Pons (tissue), 1 donor: ENCODE data around the gene CUL3.

Source experiments
- DNase-seq: peaks from one replicate; pipeline ENCODE4 v3.0.0-alpha.2; 2016; ENCODE audit warnings: low spot score

CUL3 gene

DNA sequence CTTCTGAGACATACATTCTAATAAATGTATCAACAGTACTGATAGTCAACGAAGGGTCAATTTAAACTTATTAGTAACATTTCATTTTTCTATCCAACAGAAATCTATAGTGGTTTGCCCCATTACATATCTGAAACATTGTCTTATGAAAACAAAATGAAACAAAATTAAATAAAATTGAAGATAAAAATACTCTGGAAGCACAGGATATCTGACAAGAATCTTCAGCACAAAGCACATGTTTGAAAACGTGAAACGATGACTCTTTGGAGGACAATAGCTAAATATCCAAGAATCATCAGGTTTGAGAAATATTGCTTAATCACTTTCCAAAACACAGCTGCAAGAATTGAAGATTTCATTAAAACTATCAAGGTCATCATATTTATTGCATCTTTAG lies 112.3 kb downstream of the CUL3 start:
- no peak for DNase-seq

DNA sequence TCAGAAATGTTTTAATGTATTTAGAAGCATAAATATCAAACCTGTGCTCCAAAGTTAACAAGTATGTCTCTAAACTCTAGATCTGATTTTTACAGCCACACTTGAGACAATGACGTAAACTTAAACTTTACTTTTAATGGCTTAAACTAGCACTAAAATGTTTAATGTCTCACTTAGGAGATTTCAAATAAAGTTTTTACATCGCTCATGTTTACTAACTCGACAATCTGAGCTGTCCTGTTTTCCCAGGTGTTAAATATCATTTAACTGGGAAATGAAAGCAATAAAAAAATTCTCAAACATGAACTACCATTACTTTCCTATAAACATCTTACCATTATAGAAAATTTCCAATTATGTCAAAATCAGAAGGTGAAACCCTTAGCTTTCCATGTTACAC lies 113.0 kb downstream of the CUL3 start:
- no peak for DNase-seq

DNA sequence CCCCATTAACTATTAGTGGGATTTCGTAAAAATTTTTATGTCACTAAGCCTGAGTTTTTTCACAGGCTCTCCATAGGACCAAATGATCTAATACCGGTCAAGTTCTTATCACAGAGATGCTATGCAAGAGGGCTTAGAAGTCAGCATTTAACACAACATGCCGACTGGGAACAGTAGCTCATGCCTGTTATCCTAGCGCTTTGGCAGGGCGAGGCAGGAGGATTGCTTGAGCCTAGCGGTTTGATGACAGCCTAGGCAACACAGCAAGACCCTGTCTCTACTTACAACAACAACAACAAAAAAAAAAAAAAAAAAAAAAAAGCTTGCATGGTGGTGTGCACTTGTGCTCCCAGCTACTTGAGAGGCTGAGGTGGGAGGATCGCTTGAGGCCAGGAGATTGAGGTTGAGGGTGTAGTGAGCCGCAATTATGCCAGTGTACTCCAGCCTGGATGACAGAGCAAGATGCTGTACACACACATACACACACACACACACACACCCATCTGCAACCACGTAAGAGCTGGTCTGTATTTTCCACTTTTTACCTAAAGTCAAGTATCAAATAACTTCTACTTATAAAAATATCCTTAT lies 115.7 kb downstream of the CUL3 start:
- no peak for DNase-seq

DNA sequence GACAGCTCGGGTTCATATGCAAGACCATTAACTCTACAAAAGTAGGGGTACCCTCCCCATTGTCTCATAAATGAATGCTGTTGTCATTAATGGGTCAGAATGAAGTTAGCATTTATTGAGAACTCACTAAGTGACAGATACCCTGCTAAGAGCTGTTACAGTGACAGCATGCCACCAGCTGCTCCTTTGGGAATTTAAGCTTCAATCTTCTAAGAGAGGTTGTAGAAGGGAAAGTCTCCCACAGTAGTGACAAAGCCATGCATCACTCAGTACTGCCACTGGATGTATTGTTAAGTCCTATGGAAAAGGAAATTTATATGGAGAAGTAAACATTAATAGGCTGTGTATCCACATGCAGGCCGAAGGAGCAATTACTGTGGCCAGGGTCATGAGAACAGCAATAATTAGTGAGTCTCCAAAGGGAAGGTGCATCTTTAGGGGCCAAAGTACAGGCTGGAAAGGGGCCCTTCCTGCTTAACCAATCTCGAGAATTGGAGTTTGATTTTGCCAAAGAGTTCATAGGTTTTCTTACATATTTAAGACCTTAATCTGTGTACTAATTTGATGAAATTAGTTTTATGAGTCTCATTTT lies 118.8 kb downstream of the CUL3 start:
- no peak for DNase-seq

DNA sequence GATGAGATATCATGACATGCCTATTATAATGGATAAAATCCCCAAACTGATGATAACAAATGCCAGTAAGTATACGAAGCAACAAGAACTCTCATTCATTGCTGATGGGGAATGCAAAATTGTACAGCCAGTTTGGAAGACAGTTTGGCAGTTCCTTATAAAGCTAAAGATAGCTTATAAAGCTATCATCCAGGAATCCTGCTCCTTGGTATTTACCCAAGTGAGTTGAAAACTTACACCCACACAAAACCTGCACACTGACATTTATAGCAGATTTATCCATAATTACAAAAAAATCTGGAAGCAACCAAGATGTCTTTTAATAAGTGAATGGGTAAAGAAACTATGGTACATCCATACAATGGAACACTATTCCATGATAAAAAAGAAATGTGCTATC lies 123.8 kb downstream of the CUL3 start:
- no peak for DNase-seq

DNA sequence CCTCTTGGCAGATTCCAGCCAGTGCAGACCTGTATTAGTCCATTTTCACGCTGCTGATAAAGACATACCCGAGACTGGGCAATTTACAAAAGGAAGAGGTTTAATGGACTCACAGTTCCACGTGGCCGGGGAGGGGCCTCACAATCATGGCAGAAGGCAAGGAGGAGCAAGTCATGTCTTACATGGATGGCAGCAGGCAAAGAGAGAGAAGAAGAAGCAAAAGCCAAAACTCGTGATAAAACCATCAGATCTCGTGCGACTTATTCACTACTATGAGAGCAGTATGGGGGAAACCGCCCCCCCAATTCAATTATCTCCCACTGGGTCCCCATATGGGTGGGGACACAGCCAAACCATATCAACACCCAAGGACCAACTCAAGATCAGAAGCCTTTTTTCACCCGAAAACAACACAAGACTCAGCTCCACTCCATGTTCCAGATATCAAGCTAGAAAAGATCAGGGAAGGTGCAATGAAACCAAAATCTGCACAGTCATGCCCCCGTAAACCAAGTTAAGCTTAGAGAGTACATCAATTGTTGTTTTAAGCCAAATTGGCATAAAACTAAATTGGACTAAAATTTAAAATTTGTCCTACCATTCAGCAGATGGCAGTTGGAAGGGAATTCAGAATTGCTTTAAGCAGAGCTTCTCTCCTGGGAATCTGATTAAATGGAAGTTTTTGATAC lies 127.6 kb downstream of the CUL3 start:
- no peak for DNase-seq

DNA sequence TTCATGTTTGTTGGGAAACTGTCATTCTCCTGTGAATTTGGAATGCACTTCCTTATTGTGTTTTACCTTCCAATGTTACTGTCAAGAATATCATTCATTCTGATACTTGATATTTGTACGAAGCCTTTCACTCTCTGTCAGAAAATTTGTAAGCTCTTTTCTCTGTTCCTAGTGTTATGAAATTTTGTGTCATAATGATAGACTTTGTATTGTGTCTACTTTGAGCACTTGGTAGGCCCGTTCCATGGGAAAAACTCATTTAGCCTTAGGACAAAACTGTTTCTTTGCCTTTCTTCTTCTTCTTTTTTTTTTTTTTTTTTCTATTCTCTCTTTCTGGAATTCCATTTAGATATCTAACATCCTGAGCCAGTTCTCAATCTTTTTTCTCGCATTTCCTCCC lies 131.3 kb downstream of the CUL3 start:
- DNase-seq, result no peak

DNA sequence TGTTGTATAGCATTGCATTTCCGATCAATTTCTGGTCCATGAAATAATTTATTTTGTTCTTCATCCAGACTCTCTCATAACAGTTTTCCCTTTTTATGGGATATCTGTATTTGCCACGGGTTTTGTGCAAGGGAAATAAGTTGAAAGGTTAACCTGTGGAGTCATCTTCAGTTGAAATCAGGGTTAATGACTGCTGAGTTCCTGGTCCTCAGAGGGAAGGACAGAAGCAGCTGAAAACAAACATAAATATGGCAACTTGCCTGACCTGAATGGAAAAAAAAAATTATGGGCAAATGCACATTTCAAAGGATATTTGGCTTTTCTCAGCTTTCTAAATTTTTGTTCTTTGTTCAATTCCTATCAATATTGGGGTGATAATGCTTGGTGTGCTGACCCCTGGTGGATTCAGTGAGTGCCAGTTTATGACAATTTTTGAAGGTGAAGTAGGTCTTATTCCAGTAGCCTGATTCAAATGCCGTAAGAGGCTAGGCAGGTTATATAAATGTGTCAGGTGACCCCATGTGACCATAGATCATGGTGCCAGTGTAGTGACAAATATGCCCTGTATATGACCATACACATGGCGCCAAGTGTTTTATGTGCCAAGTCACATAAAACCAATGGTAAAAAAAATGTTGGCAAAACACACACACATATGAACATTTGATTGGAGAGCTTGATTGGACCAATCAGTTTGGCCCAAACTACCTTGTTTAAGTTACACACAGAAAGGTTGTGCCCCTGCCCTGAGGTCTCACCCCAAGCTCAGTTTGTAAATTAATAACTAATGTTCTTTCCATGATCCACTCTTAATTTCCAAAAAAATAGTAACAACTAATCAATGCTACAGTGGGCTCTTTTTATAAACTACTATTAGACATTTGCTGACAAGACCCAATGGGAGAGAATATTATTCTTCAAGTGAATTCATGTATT lies 135.7 kb downstream of the CUL3 start:
- DNase-seq, result peak; percentile 16

DNA sequence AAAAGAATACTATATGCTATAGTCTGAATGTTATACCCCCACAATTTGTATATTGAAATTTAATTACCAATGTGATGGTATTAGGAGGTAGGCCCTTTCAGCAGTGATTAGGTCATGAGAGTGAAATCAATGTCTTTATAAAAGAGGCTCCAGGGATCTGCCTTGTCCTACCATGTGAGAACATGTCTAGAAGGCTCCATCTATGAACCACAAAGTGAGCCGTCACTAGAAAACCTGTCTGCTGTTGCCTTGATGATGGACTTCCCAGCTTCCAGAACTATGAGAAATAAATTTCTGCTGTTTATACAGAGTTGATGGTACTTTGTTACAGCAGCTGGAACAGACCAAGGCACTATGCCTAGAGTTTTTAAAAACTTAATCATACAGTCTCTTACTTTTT lies 136.9 kb downstream of the CUL3 start:
- DNase-seq, result no peak

DNA sequence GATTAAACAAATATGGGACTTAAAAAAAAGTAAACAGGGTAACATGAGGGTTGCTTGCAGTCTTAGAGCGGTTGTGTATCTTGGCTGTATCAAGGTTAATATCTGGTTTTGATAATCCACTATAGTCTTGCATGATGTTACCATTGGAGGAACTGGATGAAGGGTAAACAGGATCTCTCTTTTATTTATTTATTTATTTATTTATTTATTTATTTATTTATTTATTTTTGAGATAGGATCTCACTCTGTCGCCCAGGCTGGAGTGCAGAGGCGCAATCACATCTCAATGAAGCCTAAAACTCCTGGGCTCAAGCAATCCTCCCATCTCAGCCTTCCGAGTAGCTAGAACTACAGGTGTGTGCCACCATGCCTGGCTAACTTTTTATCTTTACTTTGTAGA lies 140.4 kb downstream of the CUL3 start:
- no peak for DNase-seq

DNA sequence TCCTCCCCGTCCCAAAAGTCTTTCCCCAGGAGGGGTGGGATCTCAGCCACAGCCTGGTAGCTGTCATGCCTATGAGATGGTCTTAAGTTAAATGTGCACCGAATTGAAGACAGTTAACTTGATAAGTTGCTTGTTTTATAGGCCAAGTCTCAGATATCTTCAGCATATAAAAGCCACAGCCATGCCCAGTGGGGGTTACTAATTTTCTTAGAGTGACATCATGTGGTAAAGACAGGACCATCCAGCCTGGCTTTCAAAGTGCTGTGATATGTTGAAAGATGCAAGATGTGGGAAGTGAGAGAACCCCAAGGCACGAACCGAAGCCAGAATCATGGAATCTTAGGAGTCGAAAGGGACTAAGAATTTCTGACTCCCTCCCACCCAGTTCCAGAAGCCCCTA lies 141.1 kb downstream of the CUL3 start:
- DNase-seq, result no peak

DNA sequence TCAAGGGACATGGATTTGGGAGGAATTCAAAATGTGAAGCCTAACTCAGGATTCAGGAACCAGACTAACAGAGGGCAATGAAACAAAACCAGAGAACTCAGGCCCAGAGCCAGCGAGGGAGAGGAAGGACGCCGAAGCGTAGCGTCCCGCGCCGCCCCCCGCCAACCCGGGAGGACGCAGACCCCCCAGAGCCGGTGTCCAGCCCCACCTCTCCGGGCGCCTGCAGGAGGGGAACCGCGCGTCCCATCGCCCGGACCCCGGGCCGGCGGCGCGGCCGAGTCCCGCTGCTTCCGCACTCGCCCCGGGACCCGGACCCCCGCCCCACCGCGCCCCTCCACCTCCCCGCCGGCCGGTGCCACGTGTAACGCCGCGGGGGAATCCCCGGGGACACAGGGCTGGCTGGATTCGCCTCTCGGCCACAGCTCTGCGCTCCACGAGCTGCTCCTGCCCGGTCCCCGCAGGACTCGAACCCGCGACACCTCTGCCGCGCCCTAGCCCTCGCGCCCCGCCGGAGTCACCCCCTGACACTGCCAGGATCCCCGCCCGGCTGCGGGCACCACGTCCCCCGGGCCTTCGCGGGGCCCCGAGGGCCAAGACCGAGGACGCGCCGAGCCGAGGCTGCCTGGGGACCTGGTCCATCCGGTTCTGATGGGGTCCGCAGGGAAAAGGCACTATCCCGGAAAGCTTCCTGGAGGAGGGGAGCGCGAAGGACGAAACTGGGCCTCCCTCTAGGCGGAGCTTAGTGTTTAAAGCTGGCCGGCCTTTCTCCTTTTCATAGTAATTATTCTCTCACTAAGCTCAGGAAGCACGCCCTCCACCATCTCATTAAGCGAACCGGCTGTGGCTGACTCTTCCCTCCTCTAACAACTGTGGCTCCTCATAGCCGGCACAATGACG lies 142.8 kb downstream of the CUL3 start:
- DNase-seq, result no peak

DNA sequence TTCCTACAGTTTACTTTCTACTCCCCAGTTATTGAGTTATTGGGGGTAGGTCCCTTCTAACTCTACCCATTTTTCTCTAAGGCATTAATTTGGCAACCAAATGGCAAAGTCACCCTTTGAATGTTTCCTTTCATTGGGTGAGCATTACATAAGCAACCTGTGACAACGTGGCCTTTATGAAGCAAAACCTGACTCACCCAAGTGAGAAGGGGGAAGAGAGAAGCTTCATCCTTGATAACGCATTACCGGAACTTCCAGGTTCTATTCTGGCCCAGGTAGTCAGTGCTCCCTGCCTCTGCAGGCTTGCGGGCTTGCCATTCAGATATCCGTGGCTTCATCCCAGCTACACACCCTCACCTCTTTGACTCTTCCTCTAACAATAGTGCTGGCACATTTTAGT lies 144.2 kb downstream of the CUL3 start:
- no peak for DNase-seq

DNA sequence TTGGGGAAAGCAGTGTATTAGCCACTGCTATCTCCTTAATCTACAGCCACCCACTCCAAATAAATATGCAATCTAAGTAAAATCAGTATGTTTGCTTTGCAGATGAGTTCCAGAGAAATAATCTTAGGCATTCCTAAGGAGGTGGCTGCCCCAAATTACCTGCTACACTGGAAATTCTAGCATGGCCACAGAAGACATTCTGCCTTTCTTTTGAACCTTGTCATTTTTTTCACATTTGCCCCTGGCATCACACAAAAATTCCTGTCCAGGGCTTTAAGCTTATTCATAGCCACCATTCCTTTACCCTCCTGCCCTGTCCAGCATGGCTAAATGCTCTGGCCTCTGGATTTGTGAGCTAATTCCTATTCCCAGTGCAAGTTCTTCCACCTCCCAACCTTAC lies 146.4 kb downstream of the CUL3 start:
- no peak for DNase-seq

DNA sequence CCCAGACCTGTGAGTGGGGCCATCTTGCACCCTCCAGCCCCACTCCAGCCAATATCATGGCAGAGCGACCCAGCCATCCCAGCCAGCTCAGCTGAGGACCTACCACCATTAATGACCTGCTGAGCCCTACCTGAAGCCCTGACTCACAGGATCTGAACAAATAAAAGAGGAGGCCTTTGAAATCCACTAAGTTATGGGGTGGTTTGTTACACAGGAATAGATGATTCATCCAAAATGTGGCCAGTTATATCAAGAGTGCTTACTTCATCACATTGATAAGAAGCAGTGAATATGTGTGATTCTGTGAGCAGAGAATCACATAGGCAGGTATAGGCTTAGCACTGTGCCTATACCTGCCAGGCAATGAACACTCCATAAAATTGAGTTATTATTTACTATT lies 148.5 kb downstream of the CUL3 start:
- no peak for DNase-seq

DNA sequence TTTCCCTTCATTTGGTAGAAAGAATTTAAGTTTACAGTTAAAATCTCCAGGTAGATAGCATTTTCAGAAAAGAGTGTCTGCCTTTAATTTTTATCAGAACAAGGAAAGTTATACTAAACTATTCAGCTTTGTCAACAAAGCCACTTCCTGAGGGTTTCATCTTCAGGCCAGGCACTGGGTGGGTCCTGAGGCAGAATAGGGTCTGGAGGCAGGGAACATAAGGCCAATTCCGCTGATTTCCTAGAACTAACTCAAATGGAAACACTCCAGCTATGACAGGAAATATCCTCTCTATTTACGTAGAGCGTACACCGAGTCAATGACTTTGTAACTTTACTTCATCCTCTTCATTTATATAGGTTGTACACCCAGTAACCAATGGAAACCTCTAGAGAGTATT lies 150.5 kb downstream of the CUL3 start:
- no peak for DNase-seq

DNA sequence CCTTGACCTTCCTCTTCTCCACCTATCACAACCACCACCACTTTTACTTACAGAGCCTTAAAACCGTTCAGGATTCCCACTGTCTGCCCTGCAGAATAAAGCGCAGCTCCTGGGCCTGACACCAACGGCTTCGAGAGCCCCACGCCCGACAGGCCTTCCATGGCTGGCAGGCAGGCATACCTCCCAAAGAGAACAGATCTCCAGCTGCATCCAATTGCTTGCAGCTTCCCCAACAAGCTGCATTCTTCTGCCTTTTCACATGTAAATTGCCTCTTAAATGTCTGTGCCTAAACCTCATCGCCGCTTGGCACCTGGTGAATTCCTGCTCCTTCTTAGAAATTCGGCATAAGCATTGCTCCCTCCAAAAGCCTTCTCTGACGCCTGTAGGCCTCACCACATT lies 151.7 kb downstream of the CUL3 start:
- no peak for DNase-seq

DNA sequence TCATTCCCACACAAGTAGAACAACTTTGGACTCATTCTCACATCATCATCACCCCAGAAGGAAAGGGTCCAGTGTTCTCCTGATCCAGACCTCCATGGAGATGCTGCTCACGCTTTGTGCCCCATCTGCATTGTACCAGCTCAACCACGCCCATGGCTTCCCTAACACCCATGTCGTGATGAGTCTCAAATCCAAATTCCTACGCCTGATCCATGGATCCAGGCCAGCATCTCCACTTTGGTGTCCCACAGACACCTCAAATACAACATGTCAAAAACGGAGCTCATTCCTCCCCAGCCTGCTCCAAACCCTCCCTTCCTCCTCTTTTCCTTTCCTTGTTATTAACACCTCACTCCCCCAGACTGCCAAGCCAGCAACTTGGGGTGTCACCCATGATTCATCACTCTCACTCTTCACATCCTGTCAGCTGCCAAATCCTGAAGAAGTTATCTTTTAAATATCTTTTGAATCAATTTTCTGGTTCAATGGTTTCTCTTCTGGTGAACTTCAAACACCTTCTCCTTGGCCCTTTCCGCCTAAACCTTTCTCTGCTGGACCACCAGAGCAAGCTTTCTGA lies 153.1 kb downstream of the CUL3 start:
- DNase-seq, result no peak

DNA sequence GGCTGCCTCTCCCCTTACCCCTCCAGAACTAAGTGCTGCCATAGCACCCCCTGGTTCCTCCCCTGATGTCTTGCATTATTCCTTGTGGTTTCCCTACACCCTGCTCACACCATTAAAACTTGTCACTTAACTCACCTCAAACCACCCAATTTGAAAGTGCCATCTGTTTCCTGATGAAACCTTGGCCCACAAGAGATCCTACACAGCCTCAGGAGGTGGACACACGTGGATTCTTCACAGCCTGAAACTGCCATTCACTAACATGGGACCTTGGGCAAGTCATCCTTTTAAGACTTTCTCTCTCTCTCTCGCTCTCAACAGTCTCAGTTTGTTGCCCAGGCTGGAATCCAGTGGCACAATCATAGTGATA lies 155.7 kb downstream of the CUL3 start:
- DNase-seq, result no peak

DNA sequence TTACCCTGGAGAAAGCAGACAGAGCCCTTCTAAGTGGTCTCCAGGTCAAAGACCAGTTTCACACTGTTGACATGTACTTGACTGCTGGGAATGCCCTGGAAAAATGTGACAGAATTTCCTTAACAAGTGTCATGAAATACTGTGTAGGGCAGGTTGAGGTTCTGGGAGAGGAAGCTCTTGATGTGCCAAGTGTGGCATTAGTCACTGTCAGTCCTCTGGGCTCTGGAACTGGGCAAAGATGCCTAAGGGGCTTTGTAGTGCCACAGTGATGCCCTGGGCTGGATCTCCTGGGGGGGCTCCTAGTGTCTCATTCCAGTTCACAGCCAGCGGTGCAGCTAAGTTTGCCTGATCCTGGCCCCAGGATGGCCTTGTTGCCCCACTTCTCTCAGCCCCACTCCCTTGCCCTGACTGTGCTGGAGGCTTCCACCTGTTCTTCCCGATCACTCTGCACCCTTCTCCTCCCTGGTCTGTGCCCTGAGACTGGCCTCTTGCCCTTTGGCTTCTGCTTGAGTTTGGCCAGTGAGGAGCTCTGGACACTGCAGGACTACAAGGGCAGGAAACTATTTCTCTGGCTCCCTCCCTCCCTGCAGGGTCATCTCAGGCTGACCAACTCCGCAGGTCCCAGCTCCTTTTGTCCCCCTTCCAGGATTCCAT lies 156.2 kb downstream of the CUL3 start:
- DNase-seq, result no peak

DNA sequence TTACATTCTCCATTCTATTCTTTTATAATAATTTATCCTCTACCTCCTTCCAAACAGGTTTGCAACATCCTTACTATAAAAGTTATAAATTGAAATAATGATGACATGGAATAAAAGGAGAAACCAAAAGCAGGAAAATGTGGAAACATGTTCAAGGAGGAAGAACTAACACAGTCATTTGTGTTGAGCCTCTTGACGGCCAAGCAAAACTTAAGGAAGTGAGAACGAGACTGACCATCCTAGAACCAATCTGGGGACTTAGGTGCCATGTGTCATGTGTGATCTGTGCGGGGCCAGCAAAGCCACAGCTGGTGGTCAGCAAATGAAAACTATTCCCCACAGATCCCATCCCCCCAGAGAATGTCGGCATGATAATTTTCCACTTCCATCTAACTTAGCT lies 157.7 kb downstream of the CUL3 start:
- DNase-seq, result no peak
